Measurements from ENCODE around the gene BEND3.
A peak's percentile ranks its signal among the peaks of the same experiment; 100 is the strongest.

BEND3 gene

GRCh38 chr6:107045826-107046675, 69.3 kb downstream of the BEND3 start:
- peak; percentile 19 to 48 for DNase-seq (ENCODE audit: low read depth in 2 of 2)
- no peak overlapping the region for H3K4me3 ChIP-seq (replicated peaks in 1 of 2; ENCODE audit: low read depth in 2 of 2, low read length in 2 of 2)
- no peak for TF ChIP-seq CTCF (IDR thresholded peaks at IDR 0.05; ENCODE audit: low read depth, low read length)

GRCh38 chr6:107033126-107033525, 82.2 kb downstream of the BEND3 start:
- no peak for TF ChIP-seq CTCF (IDR thresholded peaks at IDR 0.05; ENCODE audit: low read depth, low read length)
- DNase-seq (ENCODE audit: low read depth in 2 of 2), result no peak
- H3K4me3 ChIP-seq (replicated peaks in 1 of 2; ENCODE audit: low read depth in 2 of 2, low read length in 2 of 2), result no peak overlapping the region

DNA sequence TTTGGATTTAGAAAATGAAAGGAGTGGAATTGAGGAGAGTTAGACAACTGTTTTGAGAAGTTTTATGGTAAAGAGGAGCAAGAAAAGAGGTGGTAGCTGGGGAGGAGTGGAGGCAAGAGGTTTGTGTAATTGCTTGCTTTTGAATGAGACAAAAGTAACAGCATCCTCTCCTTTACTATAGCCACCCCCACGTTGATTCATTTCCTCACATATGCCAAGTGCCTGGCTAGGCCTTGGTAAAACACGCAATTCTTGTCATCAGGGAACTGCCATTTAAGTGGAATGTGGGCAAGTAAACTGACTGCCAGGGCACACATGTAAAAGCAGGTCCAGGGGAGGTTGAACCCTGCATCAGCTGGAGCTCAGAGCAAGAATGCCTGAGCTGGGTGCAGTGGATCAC, 83.3 kb downstream of the BEND3 start:
- no peak overlapping the region for H3K4me3 ChIP-seq (replicated peaks in 1 of 2; ENCODE audit: low read depth in 2 of 2, low read length in 2 of 2)
- no peak for TF ChIP-seq CTCF (IDR thresholded peaks at IDR 0.05; ENCODE audit: low read depth, low read length)
- DNase-seq (ENCODE audit: low read depth in 2 of 2), result peak; percentile 5 to 22

DNA sequence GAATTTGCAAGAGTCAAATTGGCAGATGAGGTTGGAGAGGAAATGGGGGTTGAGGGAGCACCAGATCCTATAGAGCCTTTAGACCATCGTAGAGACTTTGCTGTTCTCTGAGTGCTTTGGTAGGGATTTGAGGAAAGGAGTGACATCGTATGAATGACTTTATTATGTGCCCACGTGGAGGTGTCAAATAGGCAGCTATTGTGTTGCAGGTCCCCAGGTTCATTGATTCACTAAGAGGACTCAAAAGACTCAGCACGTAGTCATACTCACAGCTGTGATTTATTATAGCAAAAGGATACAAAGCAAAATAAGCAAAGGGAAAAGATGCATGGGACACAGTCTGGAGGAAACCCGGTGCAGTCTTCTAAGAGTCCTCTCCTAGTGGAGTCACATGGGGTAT, 85.2 kb downstream of the BEND3 start:
- H3K4me3 ChIP-seq (replicated peaks in 1 of 2; ENCODE audit: low read depth in 2 of 2, low read length in 2 of 2), result no peak overlapping the region
- no peak for TF ChIP-seq CTCF (IDR thresholded peaks at IDR 0.05; ENCODE audit: low read depth, low read length)
- DNase-seq (ENCODE audit: low read depth in 2 of 2), result no peak

DNA sequence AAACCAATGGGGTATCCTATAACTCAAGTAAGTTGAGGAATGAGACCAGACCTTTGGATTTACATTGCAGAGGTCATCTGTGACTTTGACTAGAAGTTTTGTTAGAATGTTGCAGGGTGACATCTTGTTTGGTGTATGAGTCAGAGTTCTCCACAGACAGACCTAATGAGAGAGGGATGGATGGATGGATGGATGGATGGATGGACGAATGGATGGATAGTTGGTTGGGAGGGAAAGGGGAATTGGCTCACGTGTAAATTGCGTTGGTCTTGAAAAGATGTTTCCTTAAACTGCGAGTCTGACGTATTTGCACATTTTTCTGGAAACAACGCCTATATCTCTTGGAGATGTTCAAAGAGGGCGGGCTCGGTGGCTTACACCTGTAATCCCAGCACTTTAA, 88.3 kb downstream of the BEND3 start:
- TF ChIP-seq CTCF (IDR thresholded peaks at IDR 0.05; ENCODE audit: low read depth, low read length), result no peak
- no peak overlapping the region for H3K4me3 ChIP-seq (replicated peaks in 1 of 2; ENCODE audit: low read depth in 2 of 2, low read length in 2 of 2)
- DNase-seq (ENCODE audit: low read depth in 2 of 2), result no peak

DNA sequence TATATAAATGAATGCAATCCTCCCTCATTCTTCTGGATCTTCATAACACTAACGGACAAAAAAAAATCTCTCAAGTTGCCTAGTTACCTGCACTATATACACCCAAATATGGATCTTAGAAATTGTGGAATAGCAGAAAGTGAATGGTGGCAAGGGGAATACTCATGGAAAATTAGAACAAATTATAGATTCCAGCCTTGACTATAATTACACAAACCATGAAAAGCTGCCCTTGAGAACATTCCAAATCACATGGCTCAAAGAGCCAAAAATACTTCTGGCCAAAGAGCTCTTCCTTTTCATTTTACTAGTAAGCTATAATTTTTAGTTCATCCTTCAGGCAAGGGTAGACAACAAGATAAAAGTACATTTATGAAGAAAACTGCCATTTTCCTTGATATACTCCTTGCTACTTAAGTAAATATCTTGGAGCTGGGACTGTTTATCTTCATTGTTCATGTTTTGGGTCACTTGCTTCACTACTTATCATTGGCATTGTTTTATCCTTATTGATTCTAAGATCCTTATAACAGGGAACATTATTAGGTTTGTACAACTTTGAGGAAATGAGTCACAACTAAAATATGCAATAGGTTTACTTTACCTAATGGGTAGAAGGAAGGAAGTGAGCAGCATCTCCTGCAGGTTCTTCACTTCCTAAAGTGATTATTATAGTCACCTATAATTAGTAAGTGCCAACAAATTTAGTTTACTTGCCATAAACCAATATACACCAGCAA, 93.7 kb downstream of the BEND3 start:
- DNase-seq (ENCODE audit: low read depth in 2 of 2), result no peak
- H3K4me3 ChIP-seq (replicated peaks in 1 of 2; ENCODE audit: low read depth in 2 of 2, low read length in 2 of 2), result no peak overlapping the region
- no peak for TF ChIP-seq CTCF (IDR thresholded peaks at IDR 0.05; ENCODE audit: low read depth, low read length)
